HG02943 (cell line): ENCODE results near the gene AGBL4.
"Not testable (repeated sequence)": the region's sequence is repeated elsewhere in the genome, so short reads cannot be mapped to it uniquely, and the experiment has no call there.

Experiments
- ATAC-seq: cut with Tn5 transposase; IDR thresholded peaks from one replicate; pipeline ENCODE4 v1.9.1; 2021; ENCODE audit warnings: mild to moderate bottlenecking, low read depth, moderate library complexity; ENCODE audit not compliant: unreplicated experiment

Gene AGBL4

DNA sequence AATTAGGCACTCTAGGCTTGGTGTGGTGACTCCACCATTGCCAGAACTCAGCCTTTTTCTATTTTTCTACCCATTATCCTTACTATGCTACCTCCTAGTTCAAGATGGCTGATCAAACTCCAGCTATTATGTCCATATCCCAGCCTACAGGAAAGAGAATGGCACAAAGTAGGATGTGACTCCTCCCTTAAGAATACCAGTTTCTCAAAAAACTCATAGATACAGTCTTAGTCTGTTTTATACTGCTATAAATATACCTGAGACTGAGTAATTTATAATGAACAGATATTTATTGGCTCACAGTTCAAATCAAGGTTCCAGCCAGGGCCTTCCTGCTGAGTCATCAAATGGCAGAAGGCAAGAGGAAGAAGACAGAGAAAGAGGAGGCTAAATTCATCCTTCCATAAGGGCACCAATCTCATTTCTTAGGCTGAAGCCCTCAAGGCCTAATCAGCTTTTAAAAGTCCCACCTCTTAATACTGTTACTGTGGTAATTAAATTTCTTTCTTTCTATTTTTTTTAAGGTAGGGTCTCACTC, 704.3 kb downstream of the AGBL4 start:
- ATAC-seq: no peak

DNA sequence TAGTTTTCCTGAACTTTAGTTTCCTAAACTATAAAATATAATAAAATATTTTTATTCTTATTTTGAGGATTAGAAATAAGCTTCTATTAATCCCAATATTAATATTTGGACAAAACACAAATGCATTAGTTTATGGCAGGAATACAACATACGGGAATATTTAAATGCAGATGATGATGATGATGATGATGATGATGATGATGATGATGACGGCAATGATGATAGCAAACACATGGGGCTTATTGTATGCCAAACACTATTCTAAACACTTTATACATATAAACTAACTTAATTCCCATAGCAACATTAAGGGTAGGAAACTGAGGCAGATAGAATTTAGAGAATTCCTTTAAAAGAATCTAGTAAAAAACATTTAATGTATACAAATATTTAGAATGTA, 705.5 kb downstream of the AGBL4 start:
- no peak for ATAC-seq

DNA sequence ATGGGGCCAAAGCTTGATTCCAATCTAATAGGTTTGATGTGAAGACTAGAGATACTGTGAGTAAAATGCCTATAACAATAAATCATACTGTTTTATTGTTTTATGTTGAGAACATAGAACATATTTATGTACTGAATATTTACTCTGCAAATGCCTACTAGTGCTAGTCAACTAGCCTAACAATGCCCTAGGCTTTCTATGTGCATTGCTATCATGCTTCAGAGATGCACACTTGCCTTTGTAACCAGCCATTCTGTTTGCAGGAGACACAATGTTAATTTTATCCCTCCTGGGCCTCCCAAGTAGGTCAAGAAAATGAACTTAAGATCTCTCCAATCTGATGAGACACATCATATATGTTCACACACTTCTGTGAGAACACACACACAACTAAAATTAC, 716.3 kb downstream of the AGBL4 start:
- ATAC-seq: no peak

DNA sequence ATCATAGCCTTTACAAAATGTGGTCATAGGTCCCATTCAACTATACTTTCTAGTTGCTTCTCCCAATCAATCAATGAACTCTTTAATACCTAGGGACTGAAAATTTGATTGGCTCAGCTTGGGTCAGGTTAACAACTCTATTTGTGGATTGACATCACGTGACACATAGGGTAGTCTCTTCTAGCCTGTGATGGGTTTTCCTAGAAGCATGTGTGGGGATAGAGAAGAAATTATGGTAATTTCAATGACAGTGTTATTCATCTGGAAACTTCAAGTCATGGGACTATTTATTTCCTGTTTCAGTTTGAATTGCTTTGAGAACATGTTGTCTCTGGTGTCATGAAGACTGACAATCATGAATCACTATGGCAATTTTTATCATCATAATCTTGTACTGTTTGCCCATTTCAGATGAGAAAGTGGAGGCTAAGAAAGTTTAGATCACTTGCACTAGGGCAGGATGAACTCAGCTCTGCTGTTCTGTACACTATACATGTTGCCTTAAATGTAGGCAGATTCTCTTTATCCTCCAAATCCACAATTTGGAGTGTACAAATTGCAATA, 717.2 kb downstream of the AGBL4 start:
- no peak for ATAC-seq

DNA sequence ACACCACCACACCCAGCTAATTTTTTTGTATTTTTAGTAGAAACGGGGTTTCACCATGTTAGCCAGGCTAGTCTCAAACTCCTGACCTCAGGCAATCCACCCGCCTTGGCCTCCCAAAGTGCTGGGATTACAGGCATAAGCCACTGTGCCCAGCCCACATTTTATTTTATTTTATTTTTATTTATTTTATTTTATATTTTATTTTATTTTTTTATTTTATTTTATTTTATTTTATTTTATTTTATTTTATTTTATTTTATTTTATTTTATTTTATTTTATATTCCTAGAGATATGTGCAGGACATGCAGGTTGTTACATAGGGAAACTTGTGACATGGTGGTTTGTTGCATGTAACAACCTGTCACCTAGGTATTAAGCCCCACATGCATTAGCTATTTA, 721.4 kb downstream of the AGBL4 start:
- not testable (repeated sequence) for ATAC-seq

DNA sequence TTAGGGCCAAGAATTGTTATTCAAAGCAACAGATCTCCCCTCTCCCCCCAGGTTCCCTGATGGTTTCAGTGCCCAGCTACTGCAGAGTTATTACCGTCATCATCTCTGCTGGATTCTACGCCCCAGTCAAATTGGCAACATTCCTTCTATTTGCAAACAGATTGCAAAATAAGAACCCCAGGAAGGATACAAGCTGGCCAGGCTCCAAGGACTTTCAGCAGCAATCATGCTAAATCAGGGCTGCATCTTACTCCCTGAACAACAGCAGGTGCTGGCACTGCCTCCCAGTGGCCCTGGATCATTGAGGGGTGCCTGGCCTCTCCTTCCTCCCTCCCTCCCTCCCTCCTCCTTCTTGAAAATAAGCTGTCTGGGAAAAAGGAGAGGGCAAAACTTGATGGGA, 725.5 kb downstream of the AGBL4 start:
- no peak for ATAC-seq

DNA sequence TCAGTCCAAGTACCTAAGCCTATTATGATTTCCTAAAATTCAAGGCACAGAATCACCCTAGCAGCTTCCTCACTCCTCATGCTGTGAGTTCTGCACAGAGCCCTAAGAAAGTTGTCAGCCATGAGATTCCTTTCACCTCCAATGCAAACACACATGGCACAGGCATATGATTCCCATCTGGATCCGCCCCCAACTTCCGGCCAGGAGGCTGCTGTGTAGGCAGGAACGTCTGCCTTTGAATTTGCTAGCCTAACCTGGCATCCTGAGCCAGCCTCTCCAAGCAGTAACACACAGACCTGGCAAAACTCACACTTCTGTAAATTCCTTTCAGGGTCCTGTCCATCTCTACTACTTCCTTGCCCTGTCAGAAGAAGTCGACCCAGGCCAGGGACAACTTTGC, 726.0 kb downstream of the AGBL4 start:
- ATAC-seq: no peak

DNA sequence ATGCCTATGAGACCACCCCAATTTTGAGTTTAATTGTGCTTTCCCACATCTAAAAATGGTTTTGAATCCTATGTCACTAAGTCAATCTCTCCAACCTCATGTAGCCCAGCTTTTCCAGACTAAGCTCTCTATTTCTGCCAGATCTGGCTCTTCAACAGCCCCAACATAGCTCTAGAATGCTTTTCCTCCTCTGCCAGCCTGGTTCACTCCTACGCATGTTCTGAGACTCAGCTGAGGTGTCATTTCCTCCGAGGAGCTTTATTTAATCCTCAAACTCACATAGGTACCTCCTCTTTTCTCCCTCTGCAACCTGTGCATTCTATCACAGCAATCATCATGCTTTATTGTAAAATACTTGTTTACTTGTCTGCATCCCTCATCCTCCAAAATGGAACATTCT, 729.2 kb downstream of the AGBL4 start:
- no peak for ATAC-seq

DNA sequence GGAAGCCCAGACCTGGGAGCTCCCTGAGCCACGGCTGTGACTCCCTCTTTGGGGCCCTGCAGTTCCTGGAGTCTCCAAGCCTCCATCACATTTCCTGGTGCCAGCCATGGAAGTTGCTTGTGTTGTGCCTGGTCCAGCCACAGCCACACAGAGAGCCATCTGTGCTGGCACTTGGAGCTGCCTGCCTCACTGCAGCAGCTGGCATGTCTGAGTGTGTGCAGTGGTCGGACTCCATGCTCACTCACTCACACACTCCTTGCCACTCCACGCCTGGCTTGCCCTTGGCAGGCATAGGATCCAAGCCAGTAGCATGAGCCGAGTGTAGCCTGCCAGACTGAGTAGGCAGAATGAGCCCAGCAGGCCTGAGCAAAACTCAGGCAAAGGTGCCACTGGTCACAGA, 730.7 kb downstream of the AGBL4 start:
- ATAC-seq: no peak

DNA sequence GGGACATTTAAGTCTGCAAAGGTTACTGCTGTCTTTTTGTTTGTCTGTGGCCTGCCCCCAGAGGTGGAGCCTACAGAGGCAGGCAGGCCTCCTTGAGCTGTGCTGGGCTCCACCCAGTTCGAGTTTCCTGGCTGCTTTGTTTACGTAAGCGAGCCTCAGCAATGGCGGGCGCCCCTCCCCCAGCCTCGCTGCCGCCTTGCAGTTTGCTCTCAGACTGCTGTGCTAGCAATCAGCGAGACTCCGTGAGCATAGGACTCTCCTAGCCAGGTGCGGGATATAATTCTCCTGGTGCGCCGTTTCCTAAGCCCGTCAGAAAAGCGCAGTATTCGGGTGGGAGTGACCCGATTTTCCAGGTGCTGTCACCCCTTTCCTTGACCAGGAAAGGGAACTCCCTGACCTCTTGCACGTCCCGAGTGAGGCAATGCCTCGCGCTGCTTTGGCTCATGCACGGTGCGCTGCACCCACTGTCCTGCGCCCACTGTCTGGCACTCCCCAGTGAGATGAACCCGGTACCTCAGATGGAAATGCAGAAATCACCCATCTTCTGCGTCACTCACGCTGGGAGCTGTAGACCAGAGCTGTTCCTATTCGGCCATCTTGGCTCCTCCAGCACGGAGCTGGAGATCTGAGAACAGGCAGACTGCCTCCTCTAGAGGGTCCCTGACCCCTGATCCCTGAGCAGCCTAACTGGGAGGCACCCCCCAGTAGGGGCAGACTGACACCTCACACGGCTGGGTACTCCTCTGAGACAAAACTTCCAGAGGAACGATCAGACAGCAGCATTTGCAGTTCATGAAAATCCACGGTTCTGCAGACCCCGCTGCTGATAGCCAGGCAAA, 766.3 kb downstream of the AGBL4 start:
- not testable (repeated sequence) for ATAC-seq

DNA sequence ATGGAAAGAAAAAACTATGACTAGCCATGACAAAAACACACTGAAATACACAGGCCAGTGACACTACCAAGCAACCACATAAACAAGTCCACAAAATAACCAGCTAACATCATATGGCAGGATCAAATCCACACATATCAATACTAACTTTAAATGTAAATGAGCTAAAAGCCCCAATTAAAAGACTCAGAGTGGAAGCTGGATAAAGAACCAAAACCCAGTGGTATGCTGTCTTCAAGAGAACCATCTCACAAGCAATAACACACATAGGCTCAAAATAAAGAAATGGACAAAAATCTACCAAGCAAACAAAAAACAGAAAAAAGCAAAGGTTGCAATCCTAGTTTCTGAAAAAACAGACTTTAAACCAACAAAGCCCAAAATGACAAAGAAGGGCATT, 770.8 kb downstream of the AGBL4 start:
- no peak for ATAC-seq

DNA sequence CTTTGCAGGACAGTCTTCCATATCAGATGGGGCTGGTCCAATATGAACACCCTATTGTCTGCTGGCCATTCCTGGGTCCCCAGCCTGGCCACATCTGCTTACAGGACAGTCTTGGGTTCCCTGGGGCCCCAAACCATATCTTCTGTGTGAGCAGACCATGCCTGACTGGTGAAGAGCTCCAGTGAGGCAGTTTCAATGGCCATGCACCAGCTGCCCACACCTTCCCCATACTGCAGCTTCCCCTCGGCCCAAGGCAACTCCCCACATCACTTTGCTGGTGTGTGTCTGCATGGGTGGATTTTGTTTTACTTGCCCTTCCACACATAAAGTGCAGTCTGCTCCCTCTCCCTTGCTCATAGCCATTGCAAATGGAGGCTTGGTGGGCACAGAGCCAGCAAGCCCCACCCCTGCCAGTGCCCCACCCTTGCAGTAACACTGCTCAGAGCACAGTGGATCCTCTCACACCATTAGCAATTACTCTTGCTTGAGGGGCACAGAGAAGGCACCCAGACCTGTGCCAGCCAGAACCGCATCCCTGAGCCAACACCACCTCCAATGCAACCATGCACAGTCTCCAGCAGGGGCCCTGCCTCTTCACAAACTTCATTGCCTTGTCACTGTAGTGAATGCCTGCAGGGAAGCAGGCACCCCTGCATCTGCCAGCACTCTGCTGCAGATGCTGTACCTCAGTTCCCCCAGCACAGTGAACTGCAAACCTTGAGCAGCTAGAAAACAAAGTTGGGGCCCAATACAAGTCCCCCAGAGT, 772.6 kb downstream of the AGBL4 start:
- ATAC-seq: no peak

DNA sequence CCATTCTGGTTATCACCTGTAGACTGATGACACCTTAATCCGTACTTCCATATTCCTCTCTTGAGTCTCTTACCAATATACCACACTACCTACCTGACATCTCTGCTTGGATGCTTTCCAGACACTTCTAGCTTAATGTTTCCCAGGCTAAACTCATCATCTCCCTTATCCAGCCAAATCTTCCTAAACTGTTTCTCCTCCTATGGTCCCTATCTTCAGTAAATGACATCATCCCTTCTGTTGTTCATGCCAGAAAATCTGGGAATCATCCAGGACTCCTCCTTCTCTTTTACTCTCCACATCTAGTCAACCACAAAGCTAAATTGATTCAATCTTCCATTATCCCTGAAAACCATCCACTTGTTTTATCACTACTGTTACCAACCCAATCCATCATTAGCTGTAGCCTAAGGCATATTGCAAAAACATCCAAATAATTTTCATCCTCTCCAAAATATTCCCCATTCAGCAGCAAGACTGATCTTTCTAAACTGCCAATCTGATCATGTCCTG, 783.0 kb downstream of the AGBL4 start:
- no peak for ATAC-seq

DNA sequence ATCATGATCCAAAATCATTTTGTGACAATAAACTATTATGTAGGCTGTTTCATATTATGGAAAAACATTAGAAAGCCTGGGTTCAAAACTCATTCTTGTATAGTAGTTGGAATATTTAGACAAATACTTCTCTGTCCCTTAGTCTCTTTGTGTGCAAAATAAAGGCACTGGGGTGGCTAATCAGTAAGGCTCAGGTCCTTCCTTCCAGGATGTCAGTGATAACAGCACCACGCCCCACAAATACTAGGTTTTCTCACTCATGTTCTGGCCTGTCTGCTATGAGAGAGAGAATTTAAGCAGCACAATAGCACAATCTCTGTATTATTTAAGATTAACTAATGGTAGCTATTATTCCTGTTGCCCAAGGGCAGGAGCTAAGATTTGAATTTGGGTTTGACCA, 788.8 kb downstream of the AGBL4 start:
- no peak for ATAC-seq

DNA sequence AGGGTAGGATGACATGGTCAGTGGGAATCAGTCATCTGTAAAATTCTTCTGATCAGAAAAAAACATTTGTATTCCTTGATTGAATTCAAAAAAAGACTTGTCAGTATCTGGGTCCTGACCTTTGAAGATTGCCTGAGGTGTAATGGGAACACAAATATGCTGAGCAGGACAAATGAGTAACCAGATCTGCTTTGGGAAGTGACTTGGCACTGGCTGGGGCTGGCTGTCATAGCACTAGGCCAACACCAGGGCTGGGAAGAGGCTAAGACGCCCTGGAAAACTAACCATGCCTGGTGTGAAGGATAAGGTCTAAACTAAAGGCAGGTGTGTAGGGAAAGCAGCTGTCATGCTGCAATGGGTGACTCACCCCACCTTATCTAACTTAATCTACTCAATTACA, 794.2 kb downstream of the AGBL4 start:
- ATAC-seq: no peak

DNA sequence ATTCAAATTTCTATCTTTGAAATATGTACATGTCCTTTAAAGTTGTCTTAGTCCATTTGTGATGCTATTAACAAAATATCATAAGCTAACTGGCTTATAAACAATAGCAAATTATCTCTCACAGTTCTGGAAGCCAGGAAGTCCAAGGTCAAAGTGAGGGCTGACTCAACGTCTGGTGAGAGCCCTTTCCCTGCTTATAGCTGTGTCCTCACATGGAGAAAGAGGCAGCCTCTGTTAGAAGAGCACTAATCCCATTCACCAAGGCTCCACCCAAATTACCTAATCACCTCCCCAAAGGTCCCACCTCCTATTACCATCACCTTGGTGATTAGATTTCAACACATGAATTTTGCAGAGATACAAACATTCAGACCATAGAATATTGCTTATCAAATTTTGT, 797.0 kb downstream of the AGBL4 start:
- ATAC-seq: no peak

DNA sequence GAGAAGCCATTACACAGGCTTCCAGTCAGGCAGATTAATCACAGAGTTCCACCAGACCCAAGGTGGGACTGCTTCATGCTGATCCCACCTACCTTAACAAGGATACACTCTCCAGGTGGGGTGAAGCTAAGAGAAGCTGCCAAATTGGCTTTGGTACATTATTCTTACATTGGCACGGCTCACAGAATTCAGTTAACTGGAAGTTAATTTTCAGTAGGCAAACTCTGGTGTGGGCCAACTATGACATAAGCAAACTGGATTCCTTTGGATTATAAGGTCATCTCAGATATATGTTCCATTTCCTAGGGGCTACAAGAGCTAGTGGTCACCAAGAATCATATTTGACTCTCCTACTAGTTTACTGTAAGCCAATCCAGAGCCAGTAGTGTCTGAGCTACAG, 798.3 kb downstream of the AGBL4 start:
- no peak for ATAC-seq

DNA sequence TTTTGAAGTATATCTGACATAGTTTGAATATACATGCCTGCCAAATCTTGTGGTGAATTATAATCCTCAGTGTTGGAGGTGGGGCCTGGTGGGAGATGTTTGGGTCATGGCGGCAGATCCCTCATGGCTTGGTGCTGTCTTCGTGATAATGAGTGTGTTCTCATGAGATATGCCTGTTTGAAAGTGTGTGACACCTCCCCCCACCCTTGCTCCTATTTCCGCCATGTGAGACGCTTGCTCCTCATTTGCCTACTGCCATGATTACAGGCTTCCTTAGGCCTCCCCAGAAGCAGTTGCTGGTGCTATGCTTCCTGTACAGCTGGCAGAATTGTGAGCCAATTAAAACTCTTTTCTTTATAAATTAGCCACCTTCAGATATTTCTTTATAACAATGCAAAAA, 810.5 kb downstream of the AGBL4 start:
- ATAC-seq: no peak

DNA sequence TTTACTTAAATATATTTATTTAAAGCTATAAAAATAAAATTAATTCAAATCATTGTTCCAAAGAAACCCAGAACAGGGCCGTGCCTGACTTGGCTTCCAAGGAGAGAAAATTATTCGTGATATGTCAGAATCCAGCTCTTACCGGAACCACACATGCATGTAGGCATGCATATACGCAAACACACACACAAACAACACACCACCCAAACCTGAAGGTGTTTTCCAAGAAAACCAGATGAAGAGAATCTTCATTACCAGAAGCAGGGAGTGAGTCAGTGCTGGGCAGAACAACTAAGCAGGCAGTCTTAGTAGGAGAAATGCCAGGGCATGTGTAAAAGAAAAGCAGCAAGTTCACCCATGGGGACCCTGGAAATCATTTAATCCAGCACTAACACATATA, 815.0 kb downstream of the AGBL4 start:
- no peak for ATAC-seq

DNA sequence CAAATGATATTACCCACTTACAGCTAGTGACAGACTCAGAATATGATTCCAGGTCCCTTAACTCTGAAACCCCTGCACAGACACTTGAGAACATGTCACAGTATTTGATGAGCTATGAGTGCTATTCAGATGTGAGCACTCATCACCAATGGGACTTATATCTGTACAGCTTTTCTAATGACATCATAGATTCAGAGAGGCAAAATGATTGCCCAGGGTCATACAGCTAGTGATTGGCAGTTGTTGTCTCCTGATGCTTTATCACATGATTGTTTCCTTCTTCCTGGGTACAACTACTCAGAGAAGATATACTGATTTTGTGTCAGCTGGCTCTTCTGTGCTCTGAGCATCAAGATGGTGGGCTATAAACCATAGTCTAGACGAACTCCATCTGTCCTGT, 819.0 kb downstream of the AGBL4 start:
- ATAC-seq: no peak

DNA sequence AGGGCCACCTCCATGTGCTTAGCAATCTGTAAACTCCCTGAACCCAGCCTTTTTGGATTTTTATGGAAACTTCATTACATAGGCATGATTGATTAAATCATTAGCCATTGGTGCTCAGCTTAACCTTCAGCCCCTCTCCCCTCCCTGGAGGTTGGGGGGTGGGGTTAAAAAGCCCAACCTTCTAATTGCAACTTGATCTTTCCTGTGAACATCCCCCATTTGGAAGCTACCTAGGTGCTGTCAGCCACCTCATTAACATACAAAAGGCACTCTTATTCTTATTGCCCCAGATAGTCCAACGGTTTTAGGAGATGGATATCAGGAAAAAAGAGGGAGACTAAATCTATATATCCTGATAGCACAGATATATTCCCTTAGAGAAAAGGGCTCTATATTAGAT, 823.0 kb downstream of the AGBL4 start:
- ATAC-seq: no peak
